Spleen (tissue), 11 donors: ENCODE data around the gene PRDM16. TPM values are rescaled to one million over a fixed set of nuclear protein-coding genes. Genes with fewer than 3 reads are reported as not detected.

Source experiments
- DNase-seq: peaks from one replicate; pipeline ENCODE4 v3.0.0-alpha.2; 2020
- H3K27ac ChIP-seq, 8 donors: fragments of 200-600 bp; sonication (generic) in 7 of 8; 1 replicate in 4 of 8; 2 replicates in 4 of 8; pipeline versions ENCODE4 v1.5.0 to v1.8.0; 2016 to 2021; ENCODE audit warnings: inconsistent platforms in 4 of 8, mild to moderate bottlenecking in 4 of 8, moderate library complexity in 1 of 8
- H3K27me3 ChIP-seq, 7 donors: fragments of 200-600 bp; sonication (generic) in 6 of 7; replicated peaks in 1 of 7; 1 replicate in 4 of 7; 2 replicates in 3 of 7; pipeline versions ENCODE4 v1.5.0 to v1.8.0; 2016 to 2021; ENCODE audit warnings: inconsistent platforms in 3 of 7, mild to moderate bottlenecking in 1 of 7
- H3K36me3 ChIP-seq, 6 donors: fragments of 200-600 bp; sonication (generic) in 5 of 6; 1 replicate in 4 of 6; 2 replicates in 2 of 6; pipeline versions ENCODE4 v1.5.0 to v1.8.0; 2016 to 2021; ENCODE audit warnings: inconsistent platforms in 2 of 6
- H3K4me1 ChIP-seq, 6 donors: fragments of 200-600 bp; sonication (generic) in 5 of 6; 1 replicate in 3 of 6; 2 replicates in 3 of 6; pipeline versions ENCODE4 v1.5.0 to v1.8.0; 2016 to 2021; ENCODE audit warnings: inconsistent platforms in 3 of 6
- H3K4me3 ChIP-seq, 8 donors: fragments of 200-600 bp; sonication (generic) in 7 of 8; 1 replicate in 4 of 8; 2 replicates in 4 of 8; pipeline versions ENCODE4 v1.5.0 to v1.8.0; 2016 to 2021; ENCODE audit warnings: inconsistent platforms in 4 of 8, mild to moderate bottlenecking in 4 of 8, moderate library complexity in 2 of 8
- H3K9me3 ChIP-seq, 8 donors: fragments of 200-600 bp; sonication (generic) in 7 of 8; 1 replicate in 4 of 8; 2 replicates in 4 of 8; pipeline versions ENCODE4 v1.5.0 to v1.8.0; 2016 to 2021; ENCODE audit warnings: inconsistent platforms in 4 of 8
- CTCF ChIP-seq, 11 experiments: fragments of 200-600 bp in 7 of 11; fragments of 450-650 bp in 4 of 11; sonication (generic) in 4 of 11; IDR thresholded peaks in 8 of 11; conservative IDR thresholded peaks in 3 of 11; 1 replicate in 7 of 11; 2 replicates in 4 of 11; pipeline versions ENCODE4 v1.4.0 to v1.8.0; 2016 to 2021; ENCODE audit warnings: antibody characterized with exemption in 11 of 11, inconsistent platforms in 4 of 11, mild to moderate bottlenecking in 1 of 11
- POLR2A ChIP-seq, 3 donors: fragments of 450-650 bp; IDR thresholded peaks; one replicate each; pipeline ENCODE4 v1.5.1; 2017; ENCODE audit warnings: antibody characterized with exemption in 3 of 3, mild to moderate bottlenecking in 1 of 3
- POLR2AphosphoS5 ChIP-seq, 3 donors: sonication (generic); formaldehyde crosslinking; IDR thresholded peaks; one replicate each; pipeline ENCODE4 v1.5.1; 2017; ENCODE audit warnings: antibody characterized with exemption in 3 of 3
- WGBS, 5 donors: extraction: QIAGEN DNeasy Blood & Tissue Kit in 3 of 5; methylation state at CpG; one replicate each; pipeline versions ENCODE4 v1.1.5 to v1.1.7; 2013 to 2018; 5-methylcytosine and 5-hydroxymethylcytosine counted together
- intact Hi-C: fragments of 100-400 bp; cut with DNase I; formaldehyde crosslinking; loops from one replicate; pipeline ENCODE4 v1.15.0; 2023; ENCODE audit warnings: low total_unique reads
- polyA plus RNA-seq, 3 donors: library from polyadenylated mRNA; stranded (reverse); fragments of 200-250 nt; gene quantifications; one replicate each; pipeline ENCODE4 v1.2.1, GENCODE V29; 2013
- total RNA-seq, 7 donors: library from RNA; depleted of rRNA in 3 of 7; stranded (reverse); fragments of >200 nt in 3 of 7; fragmentation: NEBNext Ultra II Directional in 4 of 7; extraction: Animal tissue kit (Norgen Biotek cat#: 25700) in 4 of 7; gene quantifications; one replicate each; pipeline versions ENCODE4 v1.1.0 to v1.2.1, GENCODE V29; 2016 to 2021
- donor health status: healthy with polysubstance abuse.
- donor health status: DM: no; HTN: no; CAD: no; lungs with moderate emphysema.
- donor health status: DM: no; HTN: no; CAD: no.
- donor health status: Bipolar disorder and iron deficiency.
- donor health status: healthy.
- donor health status: DM: no; HTN: no; CAD: no.
- donor health status: DM: yes; HTN: yes; CAD: no.

The PRDM16 gene
- total and polyA plus RNA-seq, 10 donors: 0.43 to 3.2 (median 1.4) TPM

- Histone ChIP-seq H3K4me3 (no peak overlapping the region), H3K9me3 (peaks cover 0 to 10% (median 0%) of the 10 kb centered on the region in 8 donors), H3K27ac (no peak overlapping the region), H3K36me3 (no peaks in the 10 kb centered on the region), H3K4me1 (no peaks in the 10 kb centered on the region), H3K27me3 (peaks cover 0 to 51% (median 14%) of the 10 kb centered on the region in 7 donors)
- WGBS, 5 donors: 76 to 88% (median 86%) methylated on average over 30 to 32 of the region's 32 CpGs
- DNase-seq: no peak
- intact Hi-C loops: no loop called here
- TF ChIP-seq POLR2AphosphoS5 (IDR thresholded peaks at IDR 0.05): no peak
- no peak for TF ChIP-seq POLR2A (IDR thresholded peaks at IDR 0.05)
- TF ChIP-seq CTCF (IDR thresholded peaks at IDR 0.05 in 8 of 11, conservative IDR thresholded peaks at IDR 0.05 in 3 of 11): no peak
Observed at GRCh38 chr1:3190256-3191041, 121.4 kb downstream of the PRDM16 start.

GRCh38 chr1:3192361-3192760 is 123.4 kb downstream of the PRDM16 start:
- peaks cover 0 to 40% (median 3%) of the 10 kb centered on the region in 7 donors for H3K27me3 ChIP-seq
- no peaks in the 10 kb centered on the region for H3K36me3 ChIP-seq
- TF ChIP-seq POLR2AphosphoS5 (IDR thresholded peaks at IDR 0.05) (no peak), CTCF (IDR thresholded peaks at IDR 0.05 in 8 of 11, conservative IDR thresholded peaks at IDR 0.05 in 3 of 11) (no peak), POLR2A (IDR thresholded peaks at IDR 0.05) (no peak)
- 70 to 87% (median 75%) methylated on average over 6 of the region's 6 CpGs for WGBS, 5 donors
- DNase-seq: no peak
- peaks cover 0 to 10% (median 0%) of the 10 kb centered on the region in 8 donors for H3K9me3 ChIP-seq
- no peak overlapping the region for H3K27ac ChIP-seq
- no peak overlapping the region for H3K4me3 ChIP-seq
- H3K4me1 ChIP-seq: peaks cover 0 to 6% (median 0%) of the 10 kb centered on the region in 6 donors
- intact Hi-C loops: no loop called here

- WGBS, 5 donors: 91 to 96% (median 92%) methylated on average over 18 of the region's 18 CpGs
- H3K36me3 ChIP-seq: no peaks in the 10 kb centered on the region
- no peak overlapping the region for H3K27ac ChIP-seq
- H3K4me1 ChIP-seq: peaks cover 0 to 6% (median 0%) of the 10 kb centered on the region in 6 donors
- no peak overlapping the region for H3K4me3 ChIP-seq
- no peak for DNase-seq
- peaks cover 0 to 40% (median 3%) of the 10 kb centered on the region in 7 donors for H3K27me3 ChIP-seq
- intact Hi-C loops: no loop called here
- peaks cover 0 to 10% (median 0%) of the 10 kb centered on the region in 8 donors for H3K9me3 ChIP-seq
- TF ChIP-seq POLR2AphosphoS5 (IDR thresholded peaks at IDR 0.05) (no peak), CTCF (IDR thresholded peaks at IDR 0.05 in 8 of 11, conservative IDR thresholded peaks at IDR 0.05 in 3 of 11) (no peak)
Observed at GRCh38 chr1:3192825-3193224, 123.8 kb downstream of the PRDM16 start.

GRCh38 chr1:3193811-3194210 is 124.8 kb downstream of the PRDM16 start:
- no peak for DNase-seq
- H3K36me3 ChIP-seq: no peaks in the 10 kb centered on the region
- H3K27me3 ChIP-seq: peaks cover 0 to 31% (median 0%) of the 10 kb centered on the region in 7 donors
- H3K4me1 ChIP-seq: peaks cover 0 to 6% (median 0%) of the 10 kb centered on the region in 6 donors
- intact Hi-C loops: no loop called here
- H3K27ac ChIP-seq: no peak overlapping the region
- TF ChIP-seq CTCF (IDR thresholded peaks at IDR 0.05 in 8 of 11, conservative IDR thresholded peaks at IDR 0.05 in 3 of 11): no peak
- no peak for TF ChIP-seq POLR2A (IDR thresholded peaks at IDR 0.05)
- TF ChIP-seq POLR2AphosphoS5 (IDR thresholded peaks at IDR 0.05): no peak
- H3K4me3 ChIP-seq: no peak overlapping the region
- peaks cover 0 to 10% (median 0%) of the 10 kb centered on the region in 8 donors for H3K9me3 ChIP-seq
- WGBS, 5 donors: 75 to 92% (median 84%) methylated on average over 2 to 11 of the region's 11 CpGs
